Breast epithelium (tissue), 3 donors: ENCODE measurements around the gene MEF2C.

Experiments used
- POLR2A ChIP-seq: fragments of 450-650 bp; IDR thresholded peaks from one replicate; pipeline ENCODE4 v1.6.1; 2016; ENCODE audit warnings: antibody characterized with exemption, mild to moderate bottlenecking, moderate library complexity
- POLR2AphosphoS5 ChIP-seq, 3 donors: sonication (generic); formaldehyde crosslinking; IDR thresholded peaks; one replicate each; pipeline ENCODE4 v1.6.1; 2017; ENCODE audit warnings: antibody characterized with exemption in 3 of 3
- TF ChIP-seq, protein P1 (sequence below), 3 donors: fragments of 450-650 bp; IDR thresholded peaks; one replicate each; pipeline ENCODE4 v1.5.1; 2016 to 2017; ENCODE audit warnings: antibody characterized with exemption in 3 of 3, mild to moderate bottlenecking in 3 of 3, moderate library complexity in 3 of 3

- TF ChIP-seq, protein P1, sequence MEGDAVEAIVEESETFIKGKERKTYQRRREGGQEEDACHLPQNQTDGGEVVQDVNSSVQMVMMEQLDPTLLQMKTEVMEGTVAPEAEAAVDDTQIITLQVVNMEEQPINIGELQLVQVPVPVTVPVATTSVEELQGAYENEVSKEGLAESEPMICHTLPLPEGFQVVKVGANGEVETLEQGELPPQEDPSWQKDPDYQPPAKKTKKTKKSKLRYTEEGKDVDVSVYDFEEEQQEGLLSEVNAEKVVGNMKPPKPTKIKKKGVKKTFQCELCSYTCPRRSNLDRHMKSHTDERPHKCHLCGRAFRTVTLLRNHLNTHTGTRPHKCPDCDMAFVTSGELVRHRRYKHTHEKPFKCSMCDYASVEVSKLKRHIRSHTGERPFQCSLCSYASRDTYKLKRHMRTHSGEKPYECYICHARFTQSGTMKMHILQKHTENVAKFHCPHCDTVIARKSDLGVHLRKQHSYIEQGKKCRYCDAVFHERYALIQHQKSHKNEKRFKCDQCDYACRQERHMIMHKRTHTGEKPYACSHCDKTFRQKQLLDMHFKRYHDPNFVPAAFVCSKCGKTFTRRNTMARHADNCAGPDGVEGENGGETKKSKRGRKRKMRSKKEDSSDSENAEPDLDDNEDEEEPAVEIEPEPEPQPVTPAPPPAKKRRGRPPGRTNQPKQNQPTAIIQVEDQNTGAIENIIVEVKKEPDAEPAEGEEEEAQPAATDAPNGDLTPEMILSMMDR (IDR thresholded peaks at IDR 0.05) = no peak
- TF ChIP-seq POLR2AphosphoS5 (IDR thresholded peaks at IDR 0.05) (no peak), POLR2A (no peak)
These were observed 139.7 kb downstream of the MEF2C start for GRCh38 chr5:88743231-88743834.
